HepG2 (cell line): Measurements from ENCODE around the gene TXNL4A. TPM values are rescaled to one million over a fixed set of nuclear protein-coding genes. Genes with fewer than 3 reads are reported as not detected.

Experiments used
- ATAC-seq: fragments of 200-7000 bp; cut with Tn5 transposase; 3 replicates; pipeline ENCODE4 v1.9.1; 2020; ENCODE audit warnings: mild to moderate bottlenecking, moderate library complexity
- BruUV-seq: library from RNA; stranded (reverse); fragments of 400-500 nt; replicated peaks from 2 replicates; lab custom pipeline; 2021; lab: Mats Ljungman, UMichigan
- CTCF ChIA-PET: fragments of 300-600 bp; formaldehyde crosslinking; extraction: SDS; loops from one replicate; lab custom pipeline; 2021; ENCODE audit warnings: low total read pairs, inconsistent platforms, low intra/inter-chr PET ratio; lab: Yijun Ruan, JAX
- POLR2A ChIA-PET: fragments of 350-600 bp; sonication (Branson Sonifier 250); formaldehyde crosslinking; loops from one replicate; lab custom pipeline; 2020; ENCODE audit warnings: antibody characterized with exemption, inconsistent platforms; lab: Yijun Ruan, JAX
- DNase-seq: peaks from one replicate; pipeline ENCODE4 v3.0.0-alpha.2; 2015; ENCODE audit warnings: low spot score
- FAIRE-seq: peaks from 3 replicates; lab custom pipeline; 2011; peaks lifted over from hg19 to GRCh38; lab: Jason Lieb, UNC
- H2AFZ ChIP-seq: one replicate; pipeline ENCODE4 v1.6.1; 2011; ENCODE audit warnings: low read length, inconsistent platforms
- H3K27ac ChIP-seq: fragments of 300-600 bp; 3 replicates; pipeline ENCODE4 v1.8.0; 2011; ENCODE audit warnings: mixed run types, mild to moderate bottlenecking, mixed read lengths, low read length, inconsistent platforms; ENCODE audit not compliant: insufficient read depth; ENCODE audit errors: extremely low read length
- H3K27me3 ChIP-seq, 2 experiments: fragments of 200-600 bp in 1 of 2; 2 replicates in 1 of 2; 3 replicates in 1 of 2; pipeline versions ENCODE4 v1.6.0 to v1.8.0; 2011; ENCODE audit warnings: low read length in 2 of 2, mild to moderate bottlenecking in 2 of 2, moderate library complexity in 2 of 2, inconsistent platforms in 1 of 2; ENCODE audit not compliant: insufficient read depth in 2 of 2, control insufficient read depth in 1 of 2
- H3K36me3 ChIP-seq, 2 experiments: fragments of 200-600 bp in 1 of 2; replicated peaks in 1 of 2; 2 replicates in 1 of 2; 3 replicates in 1 of 2; pipeline versions ENCODE4 v1.5.1 to v1.8.0; 2011; ENCODE audit warnings: low read length in 2 of 2, inconsistent platforms in 1 of 2; ENCODE audit not compliant: insufficient read depth in 2 of 2, control insufficient read depth in 1 of 2
- H3K4me1 ChIP-seq: 2 replicates; pipeline ENCODE4 v1.5.1; 2012; ENCODE audit warnings: low read length, inconsistent platforms; ENCODE audit not compliant: insufficient read depth
- H3K4me2 ChIP-seq: 2 replicates; pipeline ENCODE4 v1.6.0; 2011; ENCODE audit warnings: low read depth, low read length, inconsistent platforms
- H3K4me3 ChIP-seq, 3 experiments: fragments of 200-600 bp in 1 of 3; sonication (generic), shearing (Covaris generic) in 1 of 3; replicated peaks in 1 of 3; 2 replicates each; pipeline ENCODE4 v1.5.1; 2011 to 2016; ENCODE audit warnings: low read length in 3 of 3, inconsistent platforms in 2 of 3, low read depth in 2 of 3, mild to moderate bottlenecking in 2 of 3, control low read depth in 1 of 3, mixed read lengths in 1 of 3; ENCODE audit not compliant: insufficient read depth in 1 of 3
- H3K79me2 ChIP-seq: one replicate; pipeline ENCODE4 v1.6.1; 2011; ENCODE audit warnings: low read length, inconsistent platforms; ENCODE audit not compliant: insufficient read depth
- H3K9ac ChIP-seq: 2 replicates; pipeline ENCODE4 v1.6.0; 2011; ENCODE audit warnings: mild to moderate bottlenecking, low read depth, low read length, inconsistent platforms; ENCODE audit not compliant: insufficient read depth
- H3K9me3 ChIP-seq: 2 replicates; pipeline ENCODE4 v1.5.1; 2012; ENCODE audit warnings: mild to moderate bottlenecking, low read length
- H4K20me1 ChIP-seq: 2 replicates; pipeline ENCODE4 v1.6.0; 2011; ENCODE audit warnings: inconsistent platforms, mild to moderate bottlenecking, low read length, moderate library complexity; ENCODE audit not compliant: insufficient read depth
- IKZF4 ChIP-seq: sonication (generic); formaldehyde crosslinking; IDR thresholded peaks from 2 replicates; pipeline ENCODE4 v1.5.1; 2020; ENCODE audit warnings: borderline replicate concordance, mild to moderate bottlenecking, low read depth, missing genetic modification reagents; ENCODE audit errors: not compliant biosample characterization
- ONECUT2 ChIP-seq: sonication (generic); formaldehyde crosslinking; IDR thresholded peaks from 2 replicates; pipeline ENCODE4 v1.4.0; 2020; ENCODE audit warnings: missing genetic modification reagents
- PAWR ChIP-seq: sonication (generic); formaldehyde crosslinking; IDR thresholded peaks from 2 replicates; pipeline ENCODE4 v1.4.0; 2020; ENCODE audit warnings: missing genetic modification reagents, mild to moderate bottlenecking, borderline replicate concordance
- PAX8 ChIP-seq: sonication (generic); formaldehyde crosslinking; IDR thresholded peaks from 2 replicates; pipeline ENCODE4 v1.8.0; 2022; ENCODE audit warnings: mild to moderate bottlenecking, missing genetic modification reagents, borderline replicate concordance
- RFXAP ChIP-seq: sonication (generic); formaldehyde crosslinking; IDR thresholded peaks from 2 replicates; pipeline ENCODE4 v1.4.0; 2020; ENCODE audit warnings: missing genetic modification reagents, borderline replicate concordance
- SALL2 ChIP-seq: sonication (generic); formaldehyde crosslinking; IDR thresholded peaks from 2 replicates; pipeline ENCODE4 v1.8.1; 2023; ENCODE audit warnings: mild to moderate bottlenecking, missing genetic modification reagents, inconsistent platforms
- ZBTB38 ChIP-seq: sonication (generic); formaldehyde crosslinking; IDR thresholded peaks from 2 replicates; pipeline ENCODE4 v1.5.1; 2020; ENCODE audit warnings: mild to moderate bottlenecking, missing genetic modification reagents
- ZNF605 ChIP-seq: sonication (generic); formaldehyde crosslinking; IDR thresholded peaks from 2 replicates; pipeline ENCODE4 v1.8.0; 2022; ENCODE audit warnings: mild to moderate bottlenecking, missing genetic modification reagents
- ZNF816 ChIP-seq: sonication (generic); formaldehyde crosslinking; IDR thresholded peaks from 2 replicates; pipeline ENCODE4 v1.8.0; 2022; ENCODE audit warnings: missing genetic modification reagents, mild to moderate bottlenecking, borderline replicate concordance
- WGBS: methylation state at CpG from one replicate; pipeline ENCODE4 v1.1.6; 2017; ENCODE audit warnings: low lambda C conversion rate; 5-methylcytosine and 5-hydroxymethylcytosine counted together
- in situ Hi-C: cut with HindIII; loops from 2 replicates; pipeline ENCODE4 v1.10.0; 2017; ENCODE audit warnings: low pct_unique_long_range_greater_than_20kb; ENCODE audit not compliant: extremely low pct_ligation_motif_present
- intact Hi-C: fragments of 100-400 bp; cut with micrococcal nuclease; formaldehyde crosslinking; loops from one replicate; pipeline ENCODE4 v1.10.0; 2022; ENCODE audit not compliant: unreplicated experiment
- polyA plus RNA-seq, 8 experiments: library from polyadenylated mRNA; depleted of rRNA in 3 of 8; stranded (reverse) in 7 of 8; unstranded in 1 of 8; fragments of >200 nt; fragmentation: Illumina TruSeq in 4 of 8; extraction: Trizol in 4 of 8; gene quantifications; 2 replicates each; pipeline versions ENCODE4 v1.2.1 to v1.2.3, GENCODE V29; 2011 to 2016; ENCODE audit warnings: low read depth in 4 of 8, missing spikeins in 1 of 8, mixed read lengths in 1 of 8; ENCODE audit not compliant: insufficient read depth in 1 of 8
- total RNA-seq, 5 experiments: library from RNA; depleted of rRNA; stranded (reverse); fragments of >200 nt; fragmentation: Illumina TruSeq; extraction: Trizol; gene quantifications; 2 replicates each; pipeline ENCODE4 v1.2.3, GENCODE V29; 2016; ENCODE audit warnings: low read depth in 1 of 5

The TXNL4A gene
- total and polyA plus RNA-seq, 2 of the 13 experiments (the other 11 are each of a cell fraction or from before 2014, with no cell fraction given), result 172 to 202 TPM

DNA sequence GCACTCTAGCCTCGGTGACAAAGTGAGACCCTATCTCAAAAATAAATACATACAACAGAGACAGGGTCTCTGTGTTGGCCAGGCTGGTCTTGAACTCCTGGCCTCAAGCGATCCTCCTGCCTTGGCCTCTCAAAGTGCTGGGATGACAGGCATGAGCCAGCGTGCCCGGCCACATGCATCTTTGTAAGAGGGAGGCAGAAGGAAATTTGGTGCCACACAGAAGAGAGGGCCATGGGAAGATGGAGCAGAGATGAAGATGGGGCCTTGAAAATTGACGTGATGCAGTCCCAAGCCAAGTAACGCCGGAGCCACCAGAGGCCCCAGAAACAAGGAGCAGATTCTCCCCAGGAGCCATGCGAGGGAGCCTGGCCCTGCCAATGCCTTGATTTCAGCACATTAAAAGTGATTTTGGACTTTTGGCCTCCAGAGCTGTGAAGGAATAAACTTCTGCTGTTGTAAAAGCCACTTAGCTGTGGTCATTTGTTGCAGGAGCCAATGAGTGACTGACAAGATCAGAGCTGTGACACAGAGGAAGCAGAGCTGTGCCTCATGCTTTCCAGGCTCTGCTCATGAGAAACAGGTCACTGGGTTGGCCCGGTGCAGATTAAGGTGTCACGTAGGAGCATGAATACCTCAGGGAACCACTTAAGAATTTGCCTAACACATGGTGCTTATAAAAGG, 34.3 kb downstream of the TXNL4A start:
- in situ Hi-C loops, result no loop called here

GRCh38 chr18:79952996-79953559, 35.3 kb downstream of the TXNL4A start:
- peaks cover 28% of the 10 kb centered on the region for H3K79me2 ChIP-seq
- in situ Hi-C loops (no loop called here), intact Hi-C loops (no loop called here)
- H3K27ac ChIP-seq, result no peak overlapping the region
- FAIRE-seq (no peak), ATAC-seq (no peak), DNase-seq (no peak)
- H3K27me3 ChIP-seq, result no peaks in the 10 kb centered on the region; a peak in 1 of 5 replicates
- no TSS peak for BruUV-seq
- H4K20me1 ChIP-seq, result peaks cover 4% of the 10 kb centered on the region; the same call in 1 of the 2 replicates
- ChIA-PET POLR2A (interaction anchor here (0.8 to 0.9 kb wide), 2 partner anchors 9 to 32 kb away, joined by 3 read pairs; no protein-coding TSS in a partner anchor), CTCF (no interaction called here)
- H2AFZ ChIP-seq, result no peak overlapping the region
- TF ChIP-seq ZBTB38 (0 out of 2 replicates have a peak, but pooled peaks have one; percentile 7), ONECUT2 (CRISPR knock-in tag) (no peak)
- H3K4me2 ChIP-seq, result no peak overlapping the region; the same call in 1 of the 2 replicates
- H3K4me1 ChIP-seq, result peaks cover 42% of the 10 kb centered on the region
- H3K36me3 ChIP-seq, result peaks cover 0 to 1% of the 10 kb centered on the region in 2 experiments; a peak in 1 of 5 replicates
- no peak overlapping the region for H3K9ac ChIP-seq
- no peaks in the 10 kb centered on the region for H3K9me3 ChIP-seq
- WGBS, result 97% methylated on average over 15 of the region's 24 CpGs
- H3K4me3 ChIP-seq, result no peak overlapping the region

More for the DNA sequence above, 34.3 kb downstream of the TXNL4A start:
- Histone ChIP-seq H3K9ac (no peak overlapping the region), H3K36me3 (no peaks in the 10 kb centered on the region), H4K20me1 (peaks cover 4% of the 10 kb centered on the region; the same call in 1 of the 2 replicates), H3K4me2 (no peak overlapping the region), H3K27ac (peak overlapping the region; percentile 26), H3K4me1 (peaks cover 31% of the 10 kb centered on the region), H3K79me2 (peaks cover 18% of the 10 kb centered on the region), H3K9me3 (no peaks in the 10 kb centered on the region), H2AFZ (no peak overlapping the region), H3K27me3 (no peaks in the 10 kb centered on the region; a peak in 1 of 5 replicates), H3K4me3 (no peak overlapping the region)
- TSS peak; percentile 36 for BruUV-seq
- TF ChIP-seq IKZF4 (CRISPR knock-in tag), result no peak
- no peak for TF ChIP-seq SALL2
- TF ChIP-seq RFXAP (CRISPR knock-in tag), result no peak
- TF ChIP-seq PAWR (CRISPR knock-in tag), result no peak
- TF ChIP-seq ZNF605, result no peak
- no peak for TF ChIP-seq ZNF816 (CRISPR knock-in tag)
- no peak for TF ChIP-seq PAX8
- intact Hi-C loops, result no loop called here
- no peak for ATAC-seq
- 85% methylated on average over 10 of the region's 10 CpGs for WGBS
- DNase-seq, result no peak
- ChIA-PET POLR2A (interaction anchor here (0.8 to 1.3 kb wide), 4 partner anchors 8 to 79 kb away, joined by 3 to 4 read pairs (median 3); no protein-coding TSS in a partner anchor), CTCF (no interaction called here)
- FAIRE-seq, result no peak
